ENCODE measurements around the gene S100A5.
A peak's percentile ranks its signal among the peaks of the same experiment; 100 is the strongest.

GRCh38 chr1:153572569-153573015, 31.9 kb upstream of the S100A5 start:
- peak; percentile 80 for TF ChIP-seq CTCF (IDR thresholded peaks at IDR 0.05; ENCODE audit: insufficient read depth, low read depth, low read length)
- no peak for TF ChIP-seq EZH2 (IDR thresholded peaks at IDR 0.05; ENCODE audit: insufficient read depth, low read length)
